SKM-1 (cell line): ENCODE results near the gene MAMLD1.

ENCODE experiments used
- DNase-seq: peaks from one replicate; lab custom pipeline; 2025; ENCODE audit not compliant: unreplicated experiment; lab: John Stamatoyannopoulos, UW

Gene MAMLD1

DNA sequence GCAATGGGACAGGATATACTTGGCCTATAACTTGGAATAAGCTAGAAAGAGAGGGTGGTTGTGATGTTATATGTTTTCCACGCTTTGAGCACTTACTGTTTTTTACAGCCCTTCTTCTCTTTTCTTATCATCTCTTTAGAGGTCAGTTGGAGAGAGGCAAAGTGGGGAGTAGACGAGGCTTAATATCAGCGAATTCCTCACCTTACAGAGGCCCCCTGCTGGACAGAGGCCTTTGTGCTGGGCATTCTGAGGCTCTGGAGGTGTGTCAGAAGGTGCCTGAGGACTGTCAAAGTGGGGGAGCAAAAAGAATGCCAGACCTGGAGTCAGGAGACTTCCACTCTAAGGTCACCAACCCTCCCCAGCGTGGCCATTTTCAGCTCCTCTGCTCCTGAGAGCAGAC is 42.5 kb downstream of the MAMLD1 start:
- DNase-seq: no peak

DNA sequence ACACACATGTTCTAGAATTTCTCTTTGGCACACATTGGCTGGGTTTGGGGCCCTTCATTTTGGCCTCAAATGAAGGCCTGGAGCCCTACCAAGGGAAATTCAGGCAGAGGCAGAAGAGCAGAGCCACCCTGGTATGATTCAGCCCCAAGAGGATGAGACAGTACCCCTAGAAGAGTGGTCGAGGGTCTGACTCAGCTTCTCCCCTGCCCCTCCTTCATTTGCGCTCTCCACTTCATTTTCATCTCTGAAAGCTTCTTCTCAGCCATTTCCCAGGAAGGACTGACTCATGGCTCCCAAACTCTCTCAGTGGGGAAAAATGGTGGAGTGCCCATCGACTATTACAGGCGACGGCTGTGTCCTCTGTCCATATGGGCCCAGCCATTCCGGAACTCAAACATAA is 43.5 kb downstream of the MAMLD1 start:
- no peak for DNase-seq

- DNase-seq: no peak
Measured at GRCh38 chrX:150408007-150408406, 44.9 kb downstream of the MAMLD1 start.

GRCh38 chrX:150408561-150408960 is 45.4 kb downstream of the MAMLD1 start:
- no peak for DNase-seq

DNA sequence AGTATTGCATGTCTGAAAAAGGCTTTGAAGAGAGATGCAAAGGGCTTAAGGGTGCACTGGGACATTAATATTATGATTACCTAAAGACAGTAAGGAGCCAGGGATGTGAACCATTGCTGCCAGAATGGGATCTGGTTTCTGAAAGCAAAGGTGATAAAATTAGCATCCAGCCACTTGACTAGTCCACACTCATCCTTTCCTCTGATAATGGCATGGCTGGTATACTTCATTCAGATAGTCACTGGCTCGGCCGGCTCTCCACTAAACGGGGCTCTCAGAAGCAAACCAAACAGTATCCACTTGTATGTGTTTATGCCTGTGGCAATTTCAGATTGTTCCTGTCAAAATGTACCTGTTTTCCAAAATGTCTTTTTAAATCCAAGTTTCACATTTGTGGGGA is 46.4 kb downstream of the MAMLD1 start:
- DNase-seq: no peak

GRCh38 chrX:150409964-150410363 is 46.8 kb downstream of the MAMLD1 start:
- DNase-seq: no peak

- DNase-seq: no peak
Measured at GRCh38 chrX:150410513-150410912, 47.4 kb downstream of the MAMLD1 start.

GRCh38 chrX:150411656-150412055 is 48.5 kb downstream of the MAMLD1 start:
- DNase-seq: no peak

GRCh38 chrX:150414228-150414627 is 51.1 kb downstream of the MAMLD1 start:
- no peak for DNase-seq

GRCh38 chrX:150416469-150416868 is 53.4 kb downstream of the MAMLD1 start:
- DNase-seq: no peak

DNA sequence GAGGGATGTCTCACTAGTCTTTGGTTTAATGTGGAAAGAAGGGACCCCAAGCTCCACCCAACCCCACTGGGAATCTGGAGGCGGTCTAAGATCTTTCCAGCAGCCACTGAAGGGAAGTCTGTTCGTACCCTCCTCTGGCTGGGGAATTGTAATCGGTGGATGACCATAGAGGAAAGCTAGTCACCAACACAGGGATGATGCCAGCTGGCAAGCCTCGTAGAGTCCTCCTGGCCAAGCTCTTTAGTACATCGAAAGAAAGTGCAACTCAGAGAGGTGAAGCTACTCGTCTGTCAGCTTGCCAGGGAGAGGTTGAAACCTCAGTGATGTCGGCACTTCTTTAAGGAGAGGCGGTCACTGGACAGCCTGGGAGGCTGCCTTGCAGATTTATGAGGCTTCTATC is 58.7 kb downstream of the MAMLD1 start:
- DNase-seq: no peak

DNA sequence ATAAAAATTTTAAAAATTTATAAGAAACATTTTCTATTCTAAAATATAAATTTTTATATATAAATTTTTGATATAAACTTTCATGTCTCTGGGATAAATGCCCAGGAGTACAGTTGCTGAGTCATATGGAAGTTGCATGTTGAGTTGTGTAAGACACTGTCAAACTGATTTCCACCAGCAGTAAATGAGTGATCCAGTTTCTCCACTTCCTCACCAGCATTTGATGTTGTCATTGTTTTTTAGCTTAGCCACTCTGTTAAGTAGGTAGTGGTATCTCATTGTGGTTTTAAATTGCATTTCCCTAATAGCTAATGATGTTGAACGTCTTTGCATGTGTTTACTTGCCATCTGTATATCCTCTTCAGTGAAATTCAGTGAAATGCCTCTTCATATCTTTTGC is 66.5 kb downstream of the MAMLD1 start:
- peak; percentile 52 for DNase-seq

DNA sequence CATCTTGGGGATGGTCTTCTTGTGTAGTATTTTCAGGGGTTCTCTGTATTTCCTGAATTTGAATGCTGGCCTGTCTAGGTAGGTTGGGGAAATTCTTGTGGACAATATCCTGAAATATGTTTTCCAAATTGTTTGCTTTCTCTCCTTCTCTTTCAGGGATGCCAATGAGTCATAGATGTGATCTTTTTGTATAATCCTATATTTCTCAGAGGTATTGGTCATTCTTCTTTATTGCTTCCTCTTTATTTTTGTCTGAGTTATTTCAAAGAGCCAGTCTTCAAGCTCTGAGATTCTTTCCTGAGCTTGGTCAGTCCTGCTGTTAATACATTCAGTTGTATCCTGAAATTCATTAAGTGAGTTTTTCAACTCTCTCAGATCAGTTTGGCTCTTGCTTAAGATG is 73.1 kb downstream of the MAMLD1 start:
- DNase-seq: no peak

GRCh38 chrX:150438165-150438564 is 75.0 kb downstream of the MAMLD1 start:
- no peak for DNase-seq

GRCh38 chrX:150446151-150446550 is 83.0 kb downstream of the MAMLD1 start:
- DNase-seq: no peak

DNA sequence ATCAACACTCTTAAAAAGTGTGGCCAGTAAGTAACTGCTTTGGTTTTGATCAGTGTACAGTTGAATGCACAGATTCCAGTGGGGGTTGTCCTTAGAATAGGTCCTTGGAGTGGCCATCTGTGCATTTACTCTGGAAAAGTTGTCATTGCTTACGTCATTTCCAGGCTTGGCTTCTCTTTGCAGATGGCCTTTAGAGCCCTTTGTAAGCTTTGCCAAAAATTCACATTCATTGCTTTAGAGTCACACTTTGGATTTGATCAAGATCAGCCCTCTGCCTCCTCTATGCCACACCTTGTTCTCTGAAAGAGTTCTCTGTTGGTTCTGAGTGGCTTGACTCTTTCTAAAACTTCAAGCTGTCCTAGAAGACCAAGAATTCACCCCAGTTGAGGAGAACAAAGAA is 83.9 kb downstream of the MAMLD1 start:
- no peak for DNase-seq

- DNase-seq: no peak
Measured at GRCh38 chrX:150449313-150449712, 86.2 kb downstream of the MAMLD1 start.

DNA sequence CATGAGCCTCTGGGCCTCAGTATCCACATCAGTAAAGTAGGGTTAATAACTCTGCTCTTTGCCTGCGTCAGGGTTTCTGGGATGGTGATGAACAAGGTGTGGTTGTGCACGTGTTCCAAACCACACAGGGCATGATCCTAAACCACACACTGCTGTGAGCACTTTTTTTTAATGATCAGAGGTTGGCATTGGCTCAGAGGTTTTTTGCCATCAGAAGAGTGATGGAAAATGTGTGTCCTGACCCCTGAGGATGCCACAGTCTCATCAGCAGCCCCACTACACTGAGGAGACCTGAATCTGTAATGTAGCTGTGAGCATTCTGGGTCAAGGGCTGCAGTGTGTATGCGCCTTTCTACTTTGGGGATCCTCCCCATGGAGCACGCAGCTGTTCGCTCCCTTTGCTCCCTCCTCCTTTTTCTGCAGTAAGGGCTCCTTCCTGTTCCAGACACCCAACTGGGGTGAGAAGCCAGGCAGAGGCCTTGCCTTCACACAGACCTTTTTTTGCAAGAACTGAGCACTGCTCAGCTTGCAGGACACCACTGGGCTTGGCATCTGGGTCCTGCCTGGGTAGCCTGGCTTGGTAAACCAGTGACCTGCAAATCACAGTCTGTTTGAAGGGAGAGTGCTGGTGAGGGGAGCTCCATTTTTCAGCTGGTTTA is 87.5 kb downstream of the MAMLD1 start:
- no peak for DNase-seq

DNA sequence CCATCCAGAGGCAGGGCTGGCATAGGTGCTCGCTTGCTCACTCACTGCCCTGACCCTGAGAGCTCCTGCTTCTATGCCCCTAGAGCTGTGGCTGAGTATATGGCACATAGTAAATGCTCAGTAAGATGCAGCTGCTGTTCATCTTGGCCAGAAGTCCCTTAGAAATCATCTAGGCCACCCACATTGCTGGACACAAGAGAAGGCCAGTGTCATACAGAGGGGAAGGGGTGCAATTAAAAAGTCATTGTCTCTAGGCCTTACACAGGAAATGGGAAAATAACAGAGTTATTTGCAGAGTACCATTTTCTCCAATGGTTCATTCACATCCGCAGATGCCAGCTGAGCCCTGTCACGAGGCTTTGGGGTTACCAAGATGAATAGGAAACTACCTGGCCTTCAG is 88.8 kb downstream of the MAMLD1 start:
- no peak for DNase-seq

DNA sequence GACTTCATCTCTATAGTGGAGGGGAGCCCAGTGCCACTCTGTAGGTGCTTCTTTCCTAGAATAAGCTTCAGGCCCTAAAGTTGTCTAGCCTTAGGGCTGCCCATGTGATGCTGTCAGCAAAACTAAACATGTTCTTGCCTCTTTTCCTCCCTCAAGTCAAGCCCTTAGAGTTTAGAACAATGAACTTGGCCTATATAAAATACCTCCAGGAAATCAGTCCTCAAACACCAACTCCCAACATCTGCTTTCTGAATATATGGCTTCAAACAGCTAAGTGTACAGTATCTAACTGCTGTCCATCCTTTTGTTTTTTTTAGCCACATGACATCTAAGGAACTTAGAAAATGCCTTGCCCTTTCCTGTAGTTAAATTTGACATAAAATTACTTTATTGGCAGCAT is 91.0 kb downstream of the MAMLD1 start:
- DNase-seq: no peak

- no peak for DNase-seq
Measured at GRCh38 chrX:150454508-150455214, 91.5 kb downstream of the MAMLD1 start.

DNA sequence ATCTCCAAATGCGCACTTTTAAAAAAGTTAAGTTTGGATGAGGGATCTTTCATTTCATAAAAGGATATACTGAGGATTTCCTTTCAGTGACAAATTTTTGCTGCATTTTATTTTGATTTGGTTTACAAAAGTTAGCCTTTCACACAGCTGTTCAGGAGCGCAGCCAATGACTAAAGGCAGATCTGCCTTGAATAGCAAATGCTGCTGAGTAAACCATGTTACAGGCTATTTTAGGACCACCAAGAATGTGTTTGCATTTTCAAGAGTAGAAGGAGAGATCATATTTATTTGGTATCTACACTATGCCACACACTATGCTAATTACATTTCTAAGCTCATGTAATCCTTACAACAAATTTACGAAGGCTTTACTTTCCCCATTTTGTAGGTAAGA is 92.1 kb downstream of the MAMLD1 start:
- DNase-seq: no peak

DNA sequence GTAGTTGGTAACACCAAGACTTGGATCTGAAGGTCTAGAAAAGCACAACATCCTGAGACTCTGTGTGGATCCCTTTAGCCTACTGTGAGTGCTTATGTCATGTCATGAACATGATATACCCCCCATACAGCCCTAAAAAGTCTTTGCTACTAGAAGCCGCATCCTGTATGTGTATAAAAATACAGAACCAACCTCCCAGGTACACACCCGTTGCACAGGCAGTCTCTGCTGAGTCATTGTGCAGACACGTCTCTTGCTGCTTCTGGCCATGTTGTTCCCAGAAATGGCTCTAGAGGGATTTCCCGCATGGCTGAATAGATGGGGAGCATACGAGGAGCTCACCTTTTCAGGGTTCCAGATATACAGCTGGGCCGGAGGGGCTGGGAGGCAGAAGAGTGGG is 93.3 kb downstream of the MAMLD1 start:
- no peak for DNase-seq
